Measurements from ENCODE around the gene OPA3. TPM values are rescaled to one million over a fixed set of nuclear protein-coding genes. Genes with fewer than 3 reads are reported as not detected.

OPA3 gene
- polyA plus RNA-seq, 3 donors: 4.4 to 6.9 (median 5.6) TPM

- Mint-ChIP-seq H3K36me3 (no peaks in the 10 kb centered on the region), H3K4me3 (no peak overlapping the region), H3K27me3 (ENCODE audit: low read depth in 3 of 3) (peaks cover 4 to 19% (median 12%) of the 10 kb centered on the region in 3 donors), H3K4me1 (peaks cover 16% of the 10 kb centered on the region), H3K27ac (peak overlapping the region in 1 of 7 donors; percentile 58), H3K9me3 (no peaks in the 10 kb centered on the region)
- WGBS (ENCODE audit: insufficient coverage): 80% methylated on average over 7 of the region's 13 CpGs
- Histone ChIP-seq H3K27me3 (ENCODE audit: control insufficient read depth in 2 of 2, insufficient read depth in 2 of 2, low read length in 2 of 2) (no peaks in the 10 kb centered on the region), H3K9me3 (replicated peaks in 1 of 2; ENCODE audit: control insufficient read depth in 1 of 2, insufficient read depth in 1 of 2, low read length in 2 of 2) (no peaks in the 10 kb centered on the region), H3K36me3 (replicated peaks in 1 of 2; ENCODE audit: control insufficient read depth in 1 of 2, insufficient read depth in 2 of 2, low read length in 2 of 2) (no peaks in the 10 kb centered on the region), H3K4me1 (ENCODE audit: control insufficient read depth in 1 of 2, insufficient read depth in 2 of 2, low read length in 2 of 2) (peaks cover 7 to 11% of the 10 kb centered on the region in 2 donors), H3K9ac (ENCODE audit: insufficient read depth, low read length, poor library complexity, severe bottlenecking) (no peak overlapping the region), H3K4me2 (replicated peaks; ENCODE audit: extremely low read depth, low read length, poor library complexity, severe bottlenecking) (no peak overlapping the region), H3K27ac (ENCODE audit: low read depth in 1 of 2, low read length in 2 of 2) (no peak overlapping the region), H2AFZ (ENCODE audit: insufficient read depth, low read depth, low read length, poor library complexity, severe bottlenecking) (no peak overlapping the region), H4K20me1 (ENCODE audit: insufficient read depth, low read length) (no peaks in the 10 kb centered on the region), H3K4me3 (replicated peaks in 1 of 3; ENCODE audit: low read depth in 2 of 3, low read length in 3 of 3) (no peak overlapping the region), H3K79me2 (ENCODE audit: insufficient read depth, low read length) (no peaks in the 10 kb centered on the region)
- no peak for TF ChIP-seq CTCF (IDR thresholded peaks at IDR 0.05)
- intact Hi-C loops (cut with micrococcal nuclease): no loop called here
- DNase-seq: peak in 1 of 3 donors; percentile 13
These were observed 100.2 kb downstream of the OPA3 start for GRCh38 chr19:45484273-45484945.

GRCh38 chr19:45483033-45483432, 101.6 kb downstream of the OPA3 start:
- H3K27ac Mint-ChIP-seq: peak overlapping the region in 1 of 7 donors; percentile 30
- H3K9ac ChIP-seq (ENCODE audit: insufficient read depth, low read length, poor library complexity, severe bottlenecking): no peak overlapping the region
- no peaks in the 10 kb centered on the region for H3K36me3 ChIP-seq (replicated peaks in 1 of 2; ENCODE audit: control insufficient read depth in 1 of 2, insufficient read depth in 2 of 2, low read length in 2 of 2)
- H3K4me1 ChIP-seq (ENCODE audit: control insufficient read depth in 1 of 2, insufficient read depth in 2 of 2, low read length in 2 of 2): peaks cover 15 to 17% of the 10 kb centered on the region in 2 donors
- H3K4me3 Mint-ChIP-seq: no peak overlapping the region
- no peaks in the 10 kb centered on the region for H3K27me3 ChIP-seq (ENCODE audit: control insufficient read depth in 2 of 2, insufficient read depth in 2 of 2, low read length in 2 of 2)
- H3K4me2 ChIP-seq (replicated peaks; ENCODE audit: extremely low read depth, low read length, poor library complexity, severe bottlenecking): no peak overlapping the region
- WGBS (ENCODE audit: insufficient coverage): 100% methylated on average over 1 of the region's 5 CpGs
- peaks cover 2 to 17% (median 11%) of the 10 kb centered on the region in 3 donors for H3K27me3 Mint-ChIP-seq (ENCODE audit: low read depth in 3 of 3)
- no peaks in the 10 kb centered on the region for H3K9me3 ChIP-seq (replicated peaks in 1 of 2; ENCODE audit: control insufficient read depth in 1 of 2, insufficient read depth in 1 of 2, low read length in 2 of 2)
- H2AFZ ChIP-seq (ENCODE audit: insufficient read depth, low read depth, low read length, poor library complexity, severe bottlenecking): no peak overlapping the region
- H3K4me3 ChIP-seq (replicated peaks in 1 of 3; ENCODE audit: low read depth in 2 of 3, low read length in 3 of 3): no peak overlapping the region
- TF ChIP-seq CTCF (IDR thresholded peaks at IDR 0.05): no peak
- H3K36me3 Mint-ChIP-seq: no peaks in the 10 kb centered on the region
- H3K4me1 Mint-ChIP-seq: peaks cover 24% of the 10 kb centered on the region
- DNase-seq: no peak
- H4K20me1 ChIP-seq (ENCODE audit: insufficient read depth, low read length): no peaks in the 10 kb centered on the region
- intact Hi-C loops (cut with micrococcal nuclease): no loop called here
- no peak overlapping the region for H3K27ac ChIP-seq (ENCODE audit: low read depth in 1 of 2, low read length in 2 of 2)
- H3K79me2 ChIP-seq (ENCODE audit: insufficient read depth, low read length): no peaks in the 10 kb centered on the region
- no peaks in the 10 kb centered on the region for H3K9me3 Mint-ChIP-seq

Measured in CD14-positive monocyte (primary cell).